HCT116 (cell line): ENCODE results near the gene PLA2G2A. TPM values are rescaled to one million over a fixed set of nuclear protein-coding genes. Genes with fewer than 3 reads are reported as not detected.

Experiments used
- ATAC-seq: fragments of 200-7000 bp; cut with Tn5 transposase; 2 replicates; pipeline ENCODE4 v1.9.1; 2020; ENCODE audit warnings: mild to moderate bottlenecking, moderate library complexity
- BruUV-seq: library from RNA; stranded (reverse); fragments of 400-500 nt; replicated peaks from 2 replicates; lab custom pipeline; 2021; lab: Mats Ljungman, UMichigan
- CTCF ChIA-PET: fragments of 300-600 bp; sonication (Branson Sonifier 250); formaldehyde crosslinking; loops from one replicate; lab custom pipeline; 2021; ENCODE audit warnings: antibody characterized with exemption; lab: Charles Lee
- POLR2A ChIA-PET: fragments of 300-600, 350-600 bp; sonication (Branson Sonifier 250); formaldehyde crosslinking; loops from one replicate; lab custom pipeline; 2021; ENCODE audit warnings: antibody characterized with exemption; lab: Charles Lee
- RAD21 ChIA-PET, 2 experiments: fragments of 300-600 bp; sonication (Branson Sonifier 250); formaldehyde crosslinking; loops; one replicate each; lab custom pipeline; 2023; ENCODE audit warnings: low total read pairs in 2 of 2; ENCODE audit not compliant: uncharacterized antibody in 2 of 2, unreplicated experiment in 2 of 2, low non-redundant PET in 1 of 2; lab: Charles Lee
- DNase-seq: peaks from one replicate; pipeline ENCODE4 v3.0.0-alpha.2; 2010; ENCODE audit warnings: low read depth, low spot score
- H2AFZ ChIP-seq: fragments of 200-600 bp; shearing (Covaris generic), sonication (generic); 2 replicates; pipeline ENCODE4 v1.6.1; 2017; ENCODE audit warnings: low read depth, mixed run types, mixed read lengths, antibody characterized with exemption, low read length; ENCODE audit not compliant: poor library complexity, severe bottlenecking
- H3K27ac ChIP-seq: 2 replicates; pipeline ENCODE4 v1.5.1; 2012; ENCODE audit warnings: low read depth, low read length
- H3K27me3 ChIP-seq: fragments of 200-600 bp; sonication (generic); 2 replicates; pipeline ENCODE4 v1.6.1; 2016; ENCODE audit warnings: mixed run types, low read length, mixed read lengths; ENCODE audit not compliant: insufficient read depth
- H3K36me3 ChIP-seq, 2 experiments: fragments of 200-500 bp in 1 of 2; fragments of 200-600 bp in 1 of 2; sonication (Bioruptor generic) in 1 of 2; sonication (generic) in 1 of 2; 2 replicates each; pipeline versions ENCODE4 v1.5.1 to v1.6.1; 2014 to 2016; ENCODE audit warnings: low read length in 2 of 2, inconsistent platforms in 1 of 2, mixed read lengths in 1 of 2, mixed run types in 1 of 2; ENCODE audit not compliant: insufficient read depth in 2 of 2, control insufficient read depth in 1 of 2
- H3K4me1 ChIP-seq, 2 experiments: fragments of 200-600 bp in 1 of 2; sonication (generic) in 1 of 2; 2 replicates each; pipeline versions ENCODE4 v1.5.1 to v1.6.1; 2012 to 2017; ENCODE audit warnings: low read length in 2 of 2, inconsistent platforms in 1 of 2, mild to moderate bottlenecking in 1 of 2, mixed read lengths in 1 of 2, mixed run types in 1 of 2, moderate library complexity in 1 of 2; ENCODE audit not compliant: insufficient read depth in 2 of 2, control insufficient read depth in 1 of 2
- H3K4me2 ChIP-seq: fragments of 200-600 bp; sonication (generic); 2 replicates; pipeline ENCODE4 v1.6.1; 2017; ENCODE audit warnings: mixed run types, low read length, mixed read lengths
- H3K4me3 ChIP-seq, 2 experiments: fragments of 200-600 bp in 1 of 2; sonication (generic) in 1 of 2; replicated peaks in 1 of 2; 2 replicates each; pipeline ENCODE4 v1.5.1; 2011 to 2016; ENCODE audit warnings: low read length in 2 of 2, control low read depth in 1 of 2, low read depth in 1 of 2, mild to moderate bottlenecking in 1 of 2, mixed read lengths in 1 of 2, mixed run types in 1 of 2
- H3K79me2 ChIP-seq: fragments of 200-600 bp; sonication (generic); 2 replicates; pipeline ENCODE4 v1.6.1; 2017; ENCODE audit warnings: mild to moderate bottlenecking, mixed run types, low read length, moderate library complexity, mixed read lengths; ENCODE audit not compliant: insufficient read depth
- H3K9ac ChIP-seq: fragments of 200-600 bp; sonication (generic); 2 replicates; pipeline ENCODE4 v1.6.1; 2016; ENCODE audit warnings: low read length, mixed read lengths
- H3K9me2 ChIP-seq: fragments of 200-600 bp; sonication (generic), shearing (Covaris generic); 2 replicates; pipeline ENCODE4 v1.6.1; 2017; ENCODE audit warnings: mixed run types, mild to moderate bottlenecking, moderate library complexity; ENCODE audit not compliant: insufficient read depth
- H3K9me3 ChIP-seq, 2 experiments: fragments of 200-500 bp in 1 of 2; fragments of 200-600 bp in 1 of 2; sonication (Bioruptor generic) in 1 of 2; sonication (generic) in 1 of 2; 2 replicates each; pipeline ENCODE4 v1.6.1; 2014 to 2017; ENCODE audit warnings: low read length in 2 of 2, mixed read lengths in 2 of 2, inconsistent platforms in 1 of 2, low read depth in 1 of 2, mild to moderate bottlenecking in 1 of 2, mixed run types in 1 of 2, moderate library complexity in 1 of 2; ENCODE audit not compliant: control insufficient read depth in 1 of 2, insufficient read depth in 1 of 2
- H4K20me1 ChIP-seq: fragments of 200-600 bp; sonication (generic), shearing (Covaris generic); 2 replicates; pipeline ENCODE4 v1.6.1; 2017; ENCODE audit warnings: mixed run types, mild to moderate bottlenecking, moderate library complexity; ENCODE audit not compliant: insufficient read depth
- EGR1 ChIP-seq: IDR thresholded peaks from 2 replicates; pipeline ENCODE4 v1.6.1; 2012; ENCODE audit warnings: low read depth
- EZH2phosphoT487 ChIP-seq: fragments of 200-600 bp; IDR thresholded peaks from 2 replicates; pipeline ENCODE4 v1.6.1; 2018; ENCODE audit warnings: antibody characterized with exemption, borderline replicate concordance
- FOSL1 ChIP-seq: IDR thresholded peaks from 2 replicates; pipeline ENCODE4 v1.6.1; 2012; ENCODE audit warnings: low read depth
- POLR2A ChIP-seq: IDR thresholded peaks from 2 replicates; pipeline ENCODE4 v1.7.0; 2011; ENCODE audit warnings: borderline replicate concordance; ENCODE audit not compliant: insufficient read depth, insufficient read length; ENCODE audit errors: extremely low read depth
- REST ChIP-seq: IDR thresholded peaks from 2 replicates; pipeline ENCODE4 v1.6.1; 2012; ENCODE audit warnings: low read depth
- SIN3A ChIP-seq: IDR thresholded peaks from 2 replicates; pipeline ENCODE4 v1.6.1; 2012; ENCODE audit warnings: low read depth
- YY1 ChIP-seq: IDR thresholded peaks from 2 replicates; pipeline ENCODE4 v1.6.1; 2011; ENCODE audit warnings: low read length, low read depth, moderate library complexity, mild to moderate bottlenecking; ENCODE audit not compliant: insufficient replicate concordance; ENCODE audit errors: extremely low read depth
- intact Hi-C: fragments of 100-400 bp; cut with micrococcal nuclease; formaldehyde crosslinking; loops from 2 replicates; pipeline ENCODE4 v1.10.0; 2022
- total RNA-seq: library from RNA; stranded (reverse); gene quantifications from one replicate; pipeline ENCODE4 v1.2.1, GENCODE V29; 2021; ENCODE audit not compliant: unreplicated experiment
- TF ChIP-seq, protein P1 (sequence below): IDR thresholded peaks from 2 replicates; pipeline ENCODE4 v1.6.1; 2012
- TF ChIP-seq, protein P2 (sequence below): IDR thresholded peaks from 2 replicates; pipeline ENCODE4 v1.6.1; 2011; ENCODE audit warnings: mild to moderate bottlenecking, low read length, moderate library complexity; ENCODE audit not compliant: insufficient replicate concordance; ENCODE audit errors: extremely low read depth
- TF ChIP-seq, protein P3 (sequence below), 3 experiments: fragments of 200-600 bp in 1 of 3; sonication (generic) in 1 of 3; IDR thresholded peaks in 2 of 3; conservative IDR thresholded peaks in 1 of 3; 2 replicates each; pipeline ENCODE4 v1.5.1; 2012 to 2017; ENCODE audit warnings: low read depth in 2 of 3, low read length in 2 of 3, antibody characterized with exemption in 1 of 3, borderline replicate concordance in 1 of 3, control low read depth in 1 of 3, mild to moderate bottlenecking in 1 of 3, mixed read lengths in 1 of 3, mixed run types in 1 of 3, moderate library complexity in 1 of 3; ENCODE audit not compliant: insufficient read depth in 1 of 3

Gene PLA2G2A
- total RNA-seq, 1 experiment from 2014 or later, result not detected

DNA sequence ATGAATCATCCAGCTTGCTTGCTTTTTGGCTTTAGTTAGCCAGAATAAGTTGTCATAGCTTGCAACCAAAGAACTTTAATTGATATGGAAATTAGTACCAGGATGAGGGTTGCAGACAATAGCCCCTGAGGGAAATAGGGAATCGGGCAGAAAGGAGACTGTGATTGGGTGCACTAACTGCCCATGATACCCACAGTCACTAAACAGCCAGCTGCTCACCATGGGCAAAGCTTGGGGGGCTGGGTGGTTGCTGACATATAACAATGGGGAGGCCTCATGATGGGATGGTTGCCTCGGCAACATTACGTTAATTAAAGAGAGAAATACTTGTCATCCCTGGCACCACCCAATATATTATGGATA, 38.2 kb downstream of the PLA2G2A start (continued):
- TF ChIP-seq, protein P1, sequence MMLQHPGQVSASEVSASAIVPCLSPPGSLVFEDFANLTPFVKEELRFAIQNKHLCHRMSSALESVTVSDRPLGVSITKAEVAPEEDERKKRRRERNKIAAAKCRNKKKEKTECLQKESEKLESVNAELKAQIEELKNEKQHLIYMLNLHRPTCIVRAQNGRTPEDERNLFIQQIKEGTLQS, result no peak
- no peak for TF ChIP-seq YY1

DNA sequence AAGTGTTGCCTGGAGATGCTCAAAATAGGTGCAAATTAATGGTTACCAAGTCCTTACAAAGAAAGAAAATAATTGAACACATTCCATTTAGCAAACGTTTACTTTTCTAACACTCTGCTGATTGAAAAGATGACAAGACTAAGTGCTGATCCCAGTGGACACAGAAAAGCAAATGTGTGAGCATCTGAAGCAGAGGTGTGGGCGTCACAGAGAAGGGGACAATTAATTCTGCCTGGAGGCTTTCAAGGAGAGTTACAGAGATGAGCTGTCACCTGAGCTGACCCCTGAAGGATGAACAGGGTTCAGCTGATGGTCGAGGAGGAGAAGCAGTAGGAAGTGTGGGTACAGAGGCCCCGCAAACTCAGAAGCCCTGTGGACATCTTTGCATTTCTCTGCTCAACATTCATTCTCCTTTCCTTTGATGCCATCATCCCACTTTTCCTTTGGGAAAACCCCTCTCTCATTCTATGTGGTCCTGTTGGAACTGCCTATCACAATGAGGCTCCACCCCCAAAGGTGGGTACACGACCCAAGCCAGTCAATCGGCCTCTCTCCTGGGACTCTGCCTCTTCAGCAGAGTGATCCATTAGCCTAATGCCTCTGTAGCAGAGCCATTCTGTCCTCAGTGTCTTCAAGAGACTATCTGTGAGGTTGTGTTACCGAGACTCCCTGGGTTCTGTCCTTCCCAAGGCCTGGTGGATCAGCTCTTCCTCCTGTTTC, 38.8 kb downstream of the PLA2G2A start:
- TF ChIP-seq, protein P2, sequence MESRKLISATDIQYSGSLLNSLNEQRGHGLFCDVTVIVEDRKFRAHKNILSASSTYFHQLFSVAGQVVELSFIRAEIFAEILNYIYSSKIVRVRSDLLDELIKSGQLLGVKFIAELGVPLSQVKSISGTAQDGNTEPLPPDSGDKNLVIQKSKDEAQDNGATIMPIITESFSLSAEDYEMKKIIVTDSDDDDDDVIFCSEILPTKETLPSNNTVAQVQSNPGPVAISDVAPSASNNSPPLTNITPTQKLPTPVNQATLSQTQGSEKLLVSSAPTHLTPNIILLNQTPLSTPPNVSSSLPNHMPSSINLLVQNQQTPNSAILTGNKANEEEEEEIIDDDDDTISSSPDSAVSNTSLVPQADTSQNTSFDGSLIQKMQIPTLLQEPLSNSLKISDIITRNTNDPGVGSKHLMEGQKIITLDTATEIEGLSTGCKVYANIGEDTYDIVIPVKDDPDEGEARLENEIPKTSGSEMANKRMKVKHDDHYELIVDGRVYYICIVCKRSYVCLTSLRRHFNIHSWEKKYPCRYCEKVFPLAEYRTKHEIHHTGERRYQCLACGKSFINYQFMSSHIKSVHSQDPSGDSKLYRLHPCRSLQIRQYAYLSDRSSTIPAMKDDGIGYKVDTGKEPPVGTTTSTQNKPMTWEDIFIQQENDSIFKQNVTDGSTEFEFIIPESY, result no peak
- TF ChIP-seq FOSL1 (no peak), SIN3A (no peak), REST (no peak), EZH2phosphoT487 (no peak), POLR2A (no peak), EGR1 (no peak)
- TF ChIP-seq, protein P1, result no peak
- TF ChIP-seq, protein P3, sequence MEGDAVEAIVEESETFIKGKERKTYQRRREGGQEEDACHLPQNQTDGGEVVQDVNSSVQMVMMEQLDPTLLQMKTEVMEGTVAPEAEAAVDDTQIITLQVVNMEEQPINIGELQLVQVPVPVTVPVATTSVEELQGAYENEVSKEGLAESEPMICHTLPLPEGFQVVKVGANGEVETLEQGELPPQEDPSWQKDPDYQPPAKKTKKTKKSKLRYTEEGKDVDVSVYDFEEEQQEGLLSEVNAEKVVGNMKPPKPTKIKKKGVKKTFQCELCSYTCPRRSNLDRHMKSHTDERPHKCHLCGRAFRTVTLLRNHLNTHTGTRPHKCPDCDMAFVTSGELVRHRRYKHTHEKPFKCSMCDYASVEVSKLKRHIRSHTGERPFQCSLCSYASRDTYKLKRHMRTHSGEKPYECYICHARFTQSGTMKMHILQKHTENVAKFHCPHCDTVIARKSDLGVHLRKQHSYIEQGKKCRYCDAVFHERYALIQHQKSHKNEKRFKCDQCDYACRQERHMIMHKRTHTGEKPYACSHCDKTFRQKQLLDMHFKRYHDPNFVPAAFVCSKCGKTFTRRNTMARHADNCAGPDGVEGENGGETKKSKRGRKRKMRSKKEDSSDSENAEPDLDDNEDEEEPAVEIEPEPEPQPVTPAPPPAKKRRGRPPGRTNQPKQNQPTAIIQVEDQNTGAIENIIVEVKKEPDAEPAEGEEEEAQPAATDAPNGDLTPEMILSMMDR (IDR thresholded peaks at IDR 0.05 in 2 of 3, conservative IDR thresholded peaks at IDR 0.05 in 1 of 3; ENCODE audit: borderline replicate concordance in 1 of 3, insufficient read depth in 1 of 3, low read depth in 2 of 3, low read length in 2 of 3), result no peak
- TF ChIP-seq, all 23 proteins: peak for 0
- Histone ChIP-seq H3K27me3 (no peaks in the 10 kb centered on the region), H3K9ac (no peak overlapping the region), H3K79me2 (no peaks in the 10 kb centered on the region), H3K9me2 (no peaks in the 10 kb centered on the region), H3K4me3 (no peak overlapping the region), H4K20me1 (no peaks in the 10 kb centered on the region), H3K4me2 (no peak overlapping the region), H3K4me1 (no peaks in the 10 kb centered on the region), H2AFZ (no peak overlapping the region), H3K27ac (no peak overlapping the region), H3K9me3 (no peaks in the 10 kb centered on the region), H3K36me3 (no peaks in the 10 kb centered on the region)
- ChIA-PET CTCF (no interaction called here), RAD21 (no interaction called here), POLR2A (no interaction called here)
- DNase-seq (no peak), ATAC-seq (no peak)
- BruUV-seq, result no TSS peak
- intact Hi-C loops, result no loop called here
